NT2/D1 (cell line): ENCODE results near the gene ELP4.
"Not testable (repeated sequence)": the region's sequence is repeated elsewhere in the genome, so short reads cannot be mapped to it uniquely, and the experiment has no call there.

ENCODE experiments used
- DNase-seq: peaks from one replicate; pipeline ENCODE4 v3.0.0-alpha.2; 2011; ENCODE audit warnings: low read depth, low spot score
- H3K27me3 ChIP-seq: 2 replicates; pipeline ENCODE4 v1.6.0; 2011; ENCODE audit warnings: mild to moderate bottlenecking; ENCODE audit not compliant: insufficient read length, insufficient read depth
- H3K36me3 ChIP-seq: 2 replicates; pipeline ENCODE4 v1.6.1; 2011; ENCODE audit warnings: mild to moderate bottlenecking, low read length, mixed read lengths; ENCODE audit not compliant: insufficient read depth, insufficient read length
- H3K4me1 ChIP-seq: 2 replicates; pipeline ENCODE4 v1.5.1; 2011; ENCODE audit not compliant: insufficient read depth, insufficient read length
- H3K4me3 ChIP-seq: 2 replicates; pipeline ENCODE4 v1.5.1; 2011; ENCODE audit warnings: low read depth; ENCODE audit not compliant: insufficient read length
- H3K9ac ChIP-seq: 2 replicates; pipeline ENCODE4 v1.6.0; 2011; ENCODE audit warnings: low read depth; ENCODE audit not compliant: insufficient read length
- H3K9me3 ChIP-seq: 2 replicates; pipeline ENCODE4 v1.5.1; 2011; ENCODE audit warnings: mild to moderate bottlenecking, low read length; ENCODE audit not compliant: insufficient read depth
- SUZ12 ChIP-seq: IDR thresholded peaks from 2 replicates; pipeline ENCODE4 v1.6.1; 2011; ENCODE audit not compliant: insufficient read length, insufficient read depth; ENCODE audit errors: extremely low read depth
- YY1 ChIP-seq: IDR thresholded peaks from 2 replicates; pipeline ENCODE4 v1.6.1; 2011; ENCODE audit not compliant: insufficient read length, insufficient read depth
- ZNF274 ChIP-seq: IDR thresholded peaks from 2 replicates; pipeline ENCODE4 v1.6.1; 2011; ENCODE audit warnings: mild to moderate bottlenecking, low read depth, low read length

The ELP4 gene

GRCh38 chr11:31657091-31657490 lies 147.5 kb downstream of the ELP4 start:
- Histone ChIP-seq H3K27me3 (no peaks in the 10 kb centered on the region), H3K36me3 (no peaks in the 10 kb centered on the region), H3K9me3 (no peaks in the 10 kb centered on the region), H3K4me3 (no peak overlapping the region), H3K9ac (no peak overlapping the region), H3K4me1 (no peaks in the 10 kb centered on the region)
- no peak for DNase-seq
- no peak for TF ChIP-seq SUZ12
- no peak for TF ChIP-seq ZNF274
- no peak for TF ChIP-seq YY1

- no peak for TF ChIP-seq ZNF274
- no peak for TF ChIP-seq YY1
- no peak for TF ChIP-seq SUZ12
- no peaks in the 10 kb centered on the region for H3K4me1 ChIP-seq
- no peak overlapping the region for H3K9ac ChIP-seq
- no peaks in the 10 kb centered on the region for H3K9me3 ChIP-seq
- no peak for DNase-seq
- H3K27me3 ChIP-seq, result no peaks in the 10 kb centered on the region
- H3K4me3 ChIP-seq, result no peak overlapping the region
- no peaks in the 10 kb centered on the region for H3K36me3 ChIP-seq
Measured at GRCh38 chr11:31664129-31664528, 154.6 kb downstream of the ELP4 start.

GRCh38 chr11:31664954-31665353 lies 155.4 kb downstream of the ELP4 start:
- Histone ChIP-seq H3K36me3 (no peaks in the 10 kb centered on the region), H3K9ac (no peak overlapping the region), H3K27me3 (no peaks in the 10 kb centered on the region), H3K4me1 (no peaks in the 10 kb centered on the region), H3K4me3 (no peak overlapping the region), H3K9me3 (no peaks in the 10 kb centered on the region)
- DNase-seq, result no peak
- TF ChIP-seq SUZ12, result no peak
- no peak for TF ChIP-seq ZNF274
- TF ChIP-seq YY1, result no peak

DNA sequence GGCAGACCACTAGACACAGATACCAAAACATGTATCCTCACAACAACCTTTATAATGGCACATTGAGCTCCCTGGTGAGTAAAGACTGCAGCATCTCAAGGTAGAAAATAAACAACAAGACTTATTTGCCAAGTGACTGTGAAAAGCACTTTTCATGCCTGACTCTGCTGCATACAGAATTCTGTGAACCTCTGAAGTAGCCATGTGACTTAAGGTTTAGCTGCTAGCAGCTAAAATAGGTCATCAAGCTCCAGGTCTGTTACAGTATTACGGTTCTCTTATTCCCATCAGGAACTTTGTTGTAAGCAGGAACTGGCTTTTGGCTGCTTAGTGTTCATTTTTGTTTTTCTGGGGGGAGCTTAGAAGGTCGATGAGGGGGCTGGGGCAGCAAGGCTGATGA lies 162.1 kb downstream of the ELP4 start:
- TF ChIP-seq SUZ12, result no peak
- no peak for TF ChIP-seq YY1
- TF ChIP-seq ZNF274, result no peak
- Histone ChIP-seq H3K36me3 (no peaks in the 10 kb centered on the region), H3K4me3 (no peak overlapping the region), H3K9me3 (no peaks in the 10 kb centered on the region), H3K9ac (no peak overlapping the region), H3K4me1 (no peaks in the 10 kb centered on the region), H3K27me3 (no peaks in the 10 kb centered on the region)
- no peak for DNase-seq

- H3K9ac ChIP-seq, H3K9me3 ChIP-seq, H3K4me1 ChIP-seq, H3K27me3 ChIP-seq, DNase-seq, H3K4me3 ChIP-seq, H3K36me3 ChIP-seq: not testable (repeated sequence)
Measured at GRCh38 chr11:31673108-31673507, 163.5 kb downstream of the ELP4 start.

GRCh38 chr11:31676280-31676982 lies 166.9 kb downstream of the ELP4 start:
- Histone ChIP-seq H3K9me3 (no peaks in the 10 kb centered on the region), H3K27me3 (no peaks in the 10 kb centered on the region), H3K36me3 (no peaks in the 10 kb centered on the region), H3K9ac (no peak overlapping the region), H3K4me1 (no peaks in the 10 kb centered on the region), H3K4me3 (no peak overlapping the region)
- no peak for TF ChIP-seq ZNF274
- DNase-seq, result no peak

DNA sequence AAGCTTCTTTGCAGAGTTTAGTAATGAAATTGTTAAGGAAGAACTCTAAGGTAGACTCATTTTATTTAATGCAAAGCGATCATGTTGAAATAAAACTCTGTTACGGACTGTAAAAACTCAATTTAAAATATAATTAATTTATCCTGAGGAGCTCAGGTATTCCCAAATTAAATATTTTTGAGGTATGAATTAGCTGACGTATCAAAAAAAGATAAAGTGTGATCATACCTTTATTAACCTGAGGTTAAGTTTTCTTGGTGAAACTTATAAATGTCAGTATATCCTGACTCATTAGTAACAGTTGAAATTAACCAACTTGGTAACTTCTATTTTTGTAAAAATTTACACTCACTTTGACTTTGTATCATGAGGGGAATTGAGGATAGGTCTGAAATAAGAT lies 171.2 kb downstream of the ELP4 start:
- Histone ChIP-seq H3K4me3 (no peak overlapping the region), H3K9me3 (no peaks in the 10 kb centered on the region), H3K36me3 (no peaks in the 10 kb centered on the region), H3K27me3 (no peaks in the 10 kb centered on the region), H3K9ac (no peak overlapping the region), H3K4me1 (no peaks in the 10 kb centered on the region)
- TF ChIP-seq SUZ12 (no peak), ZNF274 (no peak), YY1 (no peak)
- DNase-seq, result no peak

- no peaks in the 10 kb centered on the region for H3K4me1 ChIP-seq
- no peak for DNase-seq
- H3K4me3 ChIP-seq, result no peak overlapping the region
- no peaks in the 10 kb centered on the region for H3K36me3 ChIP-seq
- no peaks in the 10 kb centered on the region for H3K9me3 ChIP-seq
- H3K27me3 ChIP-seq, result no peaks in the 10 kb centered on the region
- H3K9ac ChIP-seq, result no peak overlapping the region
- TF ChIP-seq SUZ12, result no peak
Measured at GRCh38 chr11:31687256-31687655, 177.7 kb downstream of the ELP4 start.
